Ishikawa (cell line): ENCODE data around the gene RNF111.

Experiments used
- CEBPB ChIP-seq: IDR thresholded peaks from 2 replicates; pipeline ENCODE4 v1.6.1; 2012
- CREB1 ChIP-seq: IDR thresholded peaks from 2 replicates; pipeline ENCODE4 v1.6.1; 2012; ENCODE audit warnings: low read depth
- EGR1 ChIP-seq: IDR thresholded peaks from 2 replicates; pipeline ENCODE4 v1.6.1; 2012
- EP300 ChIP-seq: IDR thresholded peaks from 2 replicates; pipeline ENCODE4 v1.6.1; 2012; ENCODE audit warnings: borderline replicate concordance
- FOXM1 ChIP-seq: IDR thresholded peaks from 2 replicates; pipeline ENCODE4 v1.6.1; 2012; ENCODE audit warnings: low read depth, borderline replicate concordance
- MAX ChIP-seq: IDR thresholded peaks from 2 replicates; pipeline ENCODE4 v1.6.1; 2012
- NFIC ChIP-seq: IDR thresholded peaks from 2 replicates; pipeline ENCODE4 v1.6.1; 2012
- RAD21 ChIP-seq: IDR thresholded peaks from 2 replicates; pipeline ENCODE4 v1.6.1; 2012; ENCODE audit warnings: low read depth
- REST ChIP-seq: IDR thresholded peaks from 2 replicates; pipeline ENCODE4 v1.6.1; 2012; ENCODE audit warnings: low read depth, mild to moderate bottlenecking
- TAF1 ChIP-seq: IDR thresholded peaks from 2 replicates; pipeline ENCODE4 v1.6.1; 2012; ENCODE audit warnings: low read depth, mild to moderate bottlenecking
- TCF12 ChIP-seq: IDR thresholded peaks from 2 replicates; pipeline ENCODE4 v1.6.1; 2012; ENCODE audit warnings: low read depth
- TEAD4 ChIP-seq: IDR thresholded peaks from 2 replicates; pipeline ENCODE4 v1.6.1; 2012
- USF1 ChIP-seq: IDR thresholded peaks from 2 replicates; pipeline ENCODE4 v1.6.1; 2012
- YY1 ChIP-seq: IDR thresholded peaks from 2 replicates; pipeline ENCODE4 v1.6.1; 2012; ENCODE audit warnings: low read depth
- ZBTB7A ChIP-seq: IDR thresholded peaks from 2 replicates; pipeline ENCODE4 v1.6.1; 2012; ENCODE audit warnings: low read depth

Gene RNF111

GRCh38 chr15:59011262-59011952, 23.9 kb downstream of the RNF111 start:
- TF ChIP-seq TCF12 (no peak), USF1 (no peak)

- TF ChIP-seq CEBPB (no peak), NFIC (no peak), EP300 (no peak), FOXM1 (no peak), REST (no peak), EGR1 (no peak), RAD21 (no peak), ZBTB7A (no peak), USF1 (no peak), YY1 (no peak), TAF1 (no peak)
These were observed 25.9 kb downstream of the RNF111 start for GRCh38 chr15:59013246-59013873.

- TF ChIP-seq TEAD4 (no peak), EP300 (no peak)
These were observed 26.6 kb downstream of the RNF111 start for GRCh38 chr15:59014068-59014467.

- TF ChIP-seq EGR1 (no peak), TCF12 (no peak), CEBPB (no peak)
These were observed 30.0 kb downstream of the RNF111 start for GRCh38 chr15:59017449-59017848.

GRCh38 chr15:59018833-59019232, 31.4 kb downstream of the RNF111 start:
- TF ChIP-seq MAX = no peak
- TF ChIP-seq ZBTB7A = no peak
- no peak for TF ChIP-seq REST
- TF ChIP-seq TCF12 = no peak
- TF ChIP-seq CEBPB = no peak
- no peak for TF ChIP-seq USF1
- no peak for TF ChIP-seq EP300
- no peak for TF ChIP-seq EGR1
- TF ChIP-seq TAF1 = no peak
- no peak for TF ChIP-seq YY1
- no peak for TF ChIP-seq RAD21
- TF ChIP-seq FOXM1 = no peak
- no peak for TF ChIP-seq TEAD4
- no peak for TF ChIP-seq NFIC

GRCh38 chr15:59020322-59020721, 32.9 kb downstream of the RNF111 start:
- no peak for TF ChIP-seq REST
- no peak for TF ChIP-seq CREB1
- TF ChIP-seq TCF12 = no peak
- no peak for TF ChIP-seq USF1
- no peak for TF ChIP-seq YY1
- no peak for TF ChIP-seq CEBPB
- TF ChIP-seq TAF1 = no peak
- TF ChIP-seq TEAD4 = no peak
- no peak for TF ChIP-seq RAD21
- no peak for TF ChIP-seq MAX
- no peak for TF ChIP-seq FOXM1
- TF ChIP-seq NFIC = no peak
- TF ChIP-seq ZBTB7A = no peak
- no peak for TF ChIP-seq EP300
- no peak for TF ChIP-seq EGR1
